HG02678 (cell line): ENCODE results near the gene MACF1.

ENCODE experiments used
- ATAC-seq: cut with Tn5 transposase; IDR thresholded peaks from one replicate; pipeline ENCODE4 v1.9.1; 2021; ENCODE audit warnings: mild to moderate bottlenecking, moderate library complexity; ENCODE audit not compliant: unreplicated experiment

Gene MACF1

GRCh38 chr1:39344394-39345154, 140.1 kb downstream of the MACF1 start:
- ATAC-seq: no peak

- ATAC-seq: no peak
These were observed 142.4 kb downstream of the MACF1 start for GRCh38 chr1:39346872-39347271.

GRCh38 chr1:39348278-39348677, 143.8 kb downstream of the MACF1 start:
- no peak for ATAC-seq

GRCh38 chr1:39352881-39353280, 148.4 kb downstream of the MACF1 start:
- no peak for ATAC-seq

- no peak for ATAC-seq
These were observed 150.1 kb downstream of the MACF1 start for GRCh38 chr1:39354572-39354971.

- no peak for ATAC-seq
These were observed 154.0 kb downstream of the MACF1 start for GRCh38 chr1:39358491-39358890.

GRCh38 chr1:39359028-39359570, 154.6 kb downstream of the MACF1 start:
- ATAC-seq: no peak

GRCh38 chr1:39360731-39361130, 156.2 kb downstream of the MACF1 start:
- no peak for ATAC-seq

GRCh38 chr1:39361446-39361845, 157.0 kb downstream of the MACF1 start:
- no peak for ATAC-seq

GRCh38 chr1:39363267-39363666, 158.8 kb downstream of the MACF1 start:
- ATAC-seq: no peak

GRCh38 chr1:39368045-39368444, 163.6 kb downstream of the MACF1 start:
- ATAC-seq: no peak

GRCh38 chr1:39369565-39369964, 165.1 kb downstream of the MACF1 start:
- no peak for ATAC-seq

- no peak for ATAC-seq
These were observed 166.1 kb downstream of the MACF1 start for GRCh38 chr1:39370602-39371001.

GRCh38 chr1:39372105-39372504, 167.6 kb downstream of the MACF1 start:
- ATAC-seq: no peak

- ATAC-seq: no peak
These were observed 172.2 kb downstream of the MACF1 start for GRCh38 chr1:39376656-39377055.

GRCh38 chr1:39378377-39378776, 173.9 kb downstream of the MACF1 start:
- no peak for ATAC-seq

GRCh38 chr1:39379187-39379586, 174.7 kb downstream of the MACF1 start:
- ATAC-seq: no peak

GRCh38 chr1:39380036-39380435, 175.5 kb downstream of the MACF1 start:
- ATAC-seq: no peak

- ATAC-seq: no peak
These were observed 177.3 kb downstream of the MACF1 start for GRCh38 chr1:39381839-39382238.

GRCh38 chr1:39384305-39384704, 179.8 kb downstream of the MACF1 start:
- ATAC-seq: no peak

- ATAC-seq: no peak
These were observed 180.8 kb downstream of the MACF1 start for GRCh38 chr1:39385067-39385988.

GRCh38 chr1:39386997-39387396, 182.5 kb downstream of the MACF1 start:
- ATAC-seq: no peak
